CD14-positive monocyte (primary cell): ENCODE measurements around the gene SLC12A2. TPM values are rescaled to one million over a fixed set of nuclear protein-coding genes. Genes with fewer than 3 reads are reported as not detected.

Source experiments
- DNase-seq, 3 donors: peaks; one replicate each; pipeline ENCODE4 v3.0.0-alpha.2; 2011 to 2022
- H2AFZ ChIP-seq: 2 replicates; pipeline ENCODE4 v1.6.0; 2012; ENCODE audit warnings: mild to moderate bottlenecking, low read depth, low read length, inconsistent platforms; ENCODE audit not compliant: insufficient read depth, poor library complexity, severe bottlenecking
- H3K27ac ChIP-seq, 2 donors: 1 replicate in 1 of 2; 2 replicates in 1 of 2; pipeline ENCODE4 v1.5.1; 2012 to 2013; ENCODE audit warnings: low read length in 2 of 2, control low read depth in 1 of 2, inconsistent platforms in 1 of 2, low read depth in 1 of 2, mild to moderate bottlenecking in 1 of 2
- H3K27me3 ChIP-seq, 2 donors: one replicate each; pipeline versions ENCODE4 v1.6.0 to v1.6.1; 2011 to 2013; ENCODE audit warnings: low read length in 2 of 2; ENCODE audit not compliant: control insufficient read depth in 2 of 2, insufficient read depth in 2 of 2
- H3K36me3 ChIP-seq, 2 donors: replicated peaks in 1 of 2; 1 replicate in 1 of 2; 2 replicates in 1 of 2; pipeline versions ENCODE4 v1.5.1 to v1.6.1; 2012 to 2013; ENCODE audit warnings: low read length in 2 of 2, control low read depth in 1 of 2, inconsistent platforms in 1 of 2, mild to moderate bottlenecking in 1 of 2; ENCODE audit not compliant: insufficient read depth in 2 of 2, control insufficient read depth in 1 of 2
- H3K4me1 ChIP-seq, 2 donors: 1 replicate in 1 of 2; 2 replicates in 1 of 2; pipeline versions ENCODE4 v1.5.1 to v1.6.1; 2012 to 2013; ENCODE audit warnings: low read length in 2 of 2, control low read depth in 1 of 2, inconsistent platforms in 1 of 2, mild to moderate bottlenecking in 1 of 2, moderate library complexity in 1 of 2; ENCODE audit not compliant: insufficient read depth in 2 of 2, control insufficient read depth in 1 of 2
- H3K4me2 ChIP-seq: replicated peaks from 2 replicates; pipeline ENCODE3; 2012; ENCODE audit warnings: low read length, moderate library complexity, mild to moderate bottlenecking; ENCODE audit not compliant: poor library complexity, severe bottlenecking; ENCODE audit errors: extremely low read depth
- H3K4me3 ChIP-seq, 3 experiments: fragments of 200-600 bp in 1 of 3; sonication (generic) in 1 of 3; replicated peaks in 1 of 3; 1 replicate in 2 of 3; 2 replicates in 1 of 3; pipeline ENCODE4 v1.5.1; 2011 to 2013; ENCODE audit warnings: low read length in 3 of 3, mild to moderate bottlenecking in 3 of 3, control low read depth in 2 of 3, low read depth in 2 of 3, inconsistent platforms in 1 of 3, moderate library complexity in 1 of 3
- H3K79me2 ChIP-seq: 2 replicates; pipeline ENCODE4 v1.6.0; 2012; ENCODE audit warnings: mild to moderate bottlenecking, control low read depth, inconsistent platforms, low read length, moderate library complexity; ENCODE audit not compliant: insufficient read depth
- H3K9ac ChIP-seq: 2 replicates; pipeline ENCODE4 v1.6.0; 2017; ENCODE audit warnings: low read length, mild to moderate bottlenecking; ENCODE audit not compliant: insufficient read depth, poor library complexity, severe bottlenecking
- H3K9me3 ChIP-seq, 2 donors: replicated peaks in 1 of 2; 1 replicate in 1 of 2; 2 replicates in 1 of 2; pipeline versions ENCODE4 v1.5.1 to v1.6.1; 2012 to 2013; ENCODE audit warnings: low read length in 2 of 2, control low read depth in 1 of 2; ENCODE audit not compliant: control insufficient read depth in 1 of 2, insufficient read depth in 1 of 2
- H4K20me1 ChIP-seq: 2 replicates; pipeline ENCODE4 v1.6.0; 2012; ENCODE audit warnings: mild to moderate bottlenecking, low read length, control low read depth, moderate library complexity; ENCODE audit not compliant: insufficient read depth
- H3K27ac Mint-ChIP-seq, 7 donors: one replicate each; pipeline ENCODE4 v1.8.0; 2020; ENCODE audit warnings: mild to moderate bottlenecking in 7 of 7, mixed read lengths in 7 of 7, moderate library complexity in 6 of 7, inconsistent platforms in 2 of 7
- H3K27me3 Mint-ChIP-seq, 3 donors: one replicate each; pipeline ENCODE4 v1.8.0; 2021 to 2022; ENCODE audit warnings: low read depth in 3 of 3, mild to moderate bottlenecking in 3 of 3, mixed read lengths in 3 of 3, moderate library complexity in 3 of 3, inconsistent platforms in 1 of 3
- H3K36me3 Mint-ChIP-seq, 2 donors: one replicate each; pipeline ENCODE4 v1.8.0; 2020; ENCODE audit warnings: mixed read lengths in 2 of 2, inconsistent platforms in 1 of 2, mild to moderate bottlenecking in 1 of 2
- H3K4me1 Mint-ChIP-seq: one replicate; pipeline ENCODE4 v1.8.0; 2020; ENCODE audit warnings: mild to moderate bottlenecking, mixed read lengths
- H3K4me3 Mint-ChIP-seq, 2 donors: one replicate each; pipeline ENCODE4 v1.8.0; 2020; ENCODE audit warnings: mild to moderate bottlenecking in 2 of 2, mixed read lengths in 2 of 2, moderate library complexity in 1 of 2
- H3K9me3 Mint-ChIP-seq, 7 donors: one replicate each; pipeline ENCODE4 v1.8.0; 2020 to 2022; ENCODE audit warnings: mixed read lengths in 7 of 7, mild to moderate bottlenecking in 6 of 7, moderate library complexity in 6 of 7, inconsistent platforms in 2 of 7
- WGBS: methylation state at CpG from one replicate; pipeline ENCODE4 v1.1.5; 2013; ENCODE audit warnings: missing lambda C conversion rate; ENCODE audit not compliant: insufficient coverage; 5-methylcytosine and 5-hydroxymethylcytosine counted together
- intact Hi-C, 2 donors: fragments of 100-400 bp; cut with micrococcal nuclease; formaldehyde crosslinking; loops; one replicate each; pipeline versions ENCODE4 v1.15.0 to v1.15.1; 2023
- polyA plus RNA-seq, 3 donors: library from polyadenylated mRNA; depleted of rRNA in 1 of 3; unstranded in 2 of 3; stranded (reverse) in 1 of 3; fragments of 300-500 nt in 2 of 3; fragments of >200 nt in 1 of 3; fragmentation: Illumina TruSeq in 2 of 3; gene quantifications; 1 replicate in 2 of 3; 2 replicates in 1 of 3; pipeline ENCODE4 v1.2.3, GENCODE V29; 2012 to 2021
- TF ChIP-seq, protein P1 (sequence below): fragments of 200-600 bp; IDR thresholded peaks from one replicate; pipeline ENCODE4 v1.8.0; 2022; ENCODE audit warnings: antibody characterized with exemption, mild to moderate bottlenecking

The SLC12A2 gene
- polyA plus RNA-seq, 3 donors: 1.0 to 1.2 (median 1.0) TPM

- no CpG with 5 or more reads among the region's 2 CpGs for WGBS
- H3K9me3 Mint-ChIP-seq: peaks cover 0 to 4% (median 0%) of the 10 kb centered on the region in 7 donors
- intact Hi-C loops: no loop called here
These were observed 112.5 kb downstream of the SLC12A2 start for GRCh38 chr5:128196080-128196479.

DNA sequence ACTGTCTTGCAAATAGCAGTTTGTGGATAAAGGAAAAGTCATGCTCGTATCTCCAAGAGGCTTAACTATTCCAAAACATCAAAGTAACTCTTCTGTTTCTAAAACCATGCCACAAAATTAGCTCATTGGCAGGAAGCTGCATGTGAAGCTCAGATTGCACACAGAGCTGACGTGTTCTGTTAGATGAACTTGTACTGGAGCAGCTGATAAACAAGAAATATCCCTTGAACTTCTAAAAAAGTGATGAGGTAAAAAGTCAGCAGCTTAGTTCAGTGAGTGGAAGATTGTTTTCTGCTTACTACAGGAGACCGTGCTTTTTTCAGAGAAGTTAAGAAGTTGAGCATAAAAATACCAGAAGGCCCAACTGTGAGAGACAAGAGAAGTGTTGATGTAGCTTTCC lies 113.2 kb downstream of the SLC12A2 start:
- H3K4me3 Mint-ChIP-seq: no peak overlapping the region
- intact Hi-C loops: no loop called here
- no peak overlapping the region for H3K27ac Mint-ChIP-seq
- Histone ChIP-seq H3K9me3 (no peaks in the 10 kb centered on the region), H3K36me3 (no peaks in the 10 kb centered on the region), H3K4me2 (no peak overlapping the region), H3K79me2 (no peaks in the 10 kb centered on the region), H4K20me1 (no peaks in the 10 kb centered on the region), H3K4me1 (peaks cover 7 to 8% of the 10 kb centered on the region in 2 donors), H3K27me3 (peaks cover 0 to 8% of the 10 kb centered on the region in 2 donors), H2AFZ (no peak overlapping the region), H3K9ac (no peak overlapping the region), H3K27ac (no peak overlapping the region), H3K4me3 (no peak overlapping the region)
- DNase-seq: no peak
- no peaks in the 10 kb centered on the region for H3K36me3 Mint-ChIP-seq
- TF ChIP-seq, protein P1, sequence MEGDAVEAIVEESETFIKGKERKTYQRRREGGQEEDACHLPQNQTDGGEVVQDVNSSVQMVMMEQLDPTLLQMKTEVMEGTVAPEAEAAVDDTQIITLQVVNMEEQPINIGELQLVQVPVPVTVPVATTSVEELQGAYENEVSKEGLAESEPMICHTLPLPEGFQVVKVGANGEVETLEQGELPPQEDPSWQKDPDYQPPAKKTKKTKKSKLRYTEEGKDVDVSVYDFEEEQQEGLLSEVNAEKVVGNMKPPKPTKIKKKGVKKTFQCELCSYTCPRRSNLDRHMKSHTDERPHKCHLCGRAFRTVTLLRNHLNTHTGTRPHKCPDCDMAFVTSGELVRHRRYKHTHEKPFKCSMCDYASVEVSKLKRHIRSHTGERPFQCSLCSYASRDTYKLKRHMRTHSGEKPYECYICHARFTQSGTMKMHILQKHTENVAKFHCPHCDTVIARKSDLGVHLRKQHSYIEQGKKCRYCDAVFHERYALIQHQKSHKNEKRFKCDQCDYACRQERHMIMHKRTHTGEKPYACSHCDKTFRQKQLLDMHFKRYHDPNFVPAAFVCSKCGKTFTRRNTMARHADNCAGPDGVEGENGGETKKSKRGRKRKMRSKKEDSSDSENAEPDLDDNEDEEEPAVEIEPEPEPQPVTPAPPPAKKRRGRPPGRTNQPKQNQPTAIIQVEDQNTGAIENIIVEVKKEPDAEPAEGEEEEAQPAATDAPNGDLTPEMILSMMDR: no peak
- no CpG with 5 or more reads among the region's 3 CpGs for WGBS
- peaks cover 9% of the 10 kb centered on the region for H3K4me1 Mint-ChIP-seq
- peaks cover 0 to 4% (median 0%) of the 10 kb centered on the region in 7 donors for H3K9me3 Mint-ChIP-seq
- H3K27me3 Mint-ChIP-seq: peaks cover 5 to 12% (median 10%) of the 10 kb centered on the region in 3 donors

More at GRCh38 chr5:128196080-128196479, 112.5 kb downstream of the SLC12A2 start:
- Mint-ChIP-seq H3K27me3 (peaks cover 5 to 12% (median 7%) of the 10 kb centered on the region in 3 donors), H3K36me3 (no peaks in the 10 kb centered on the region), H3K27ac (no peak overlapping the region), H3K4me3 (no peak overlapping the region), H3K4me1 (peaks cover 3% of the 10 kb centered on the region)
- Histone ChIP-seq H2AFZ (no peak overlapping the region), H3K27ac (no peak overlapping the region), H3K36me3 (no peaks in the 10 kb centered on the region), H3K4me3 (no peak overlapping the region), H3K4me1 (peaks cover under 1 to 2% of the 10 kb centered on the region in 2 donors), H3K9ac (no peak overlapping the region), H3K27me3 (peaks cover 0 to 7% of the 10 kb centered on the region in 2 donors), H3K4me2 (no peak overlapping the region), H4K20me1 (no peaks in the 10 kb centered on the region), H3K79me2 (no peaks in the 10 kb centered on the region), H3K9me3 (no peaks in the 10 kb centered on the region)
- TF ChIP-seq, protein P1: no peak
- no peak for DNase-seq
